ENCODE measurements around the gene PRRT1B. TPM values are rescaled to one million over a fixed set of nuclear protein-coding genes. Genes with fewer than 3 reads are reported as not detected.

The PRRT1B gene
- total and polyA plus RNA-seq, 2 experiments from 2014 or later, result 0.24 TPM; not detected in 1

- peaks cover 18% of the 10 kb centered on the region; the same call in 2 of the 3 replicates for H3K36me3 Mint-ChIP-seq (ENCODE audit: low read depth)
- ATAC-seq (no peak), DNase-seq (ENCODE audit: low spot score) (no peak)
These were observed 14.2 kb downstream of the PRRT1B start for GRCh38 chr9:131559421-131560000.

More at GRCh38 chr9:131559421-131560000, 14.2 kb downstream of the PRRT1B start:
- Mint-ChIP-seq H3K27ac (no peak overlapping the region), H3K27me3 (ENCODE audit: insufficient read depth, low read depth, poor library complexity) (peaks cover 27% of the 10 kb centered on the region), H3K4me3 (no peak overlapping the region), H3K9me3 (peaks cover 42% of the 10 kb centered on the region), H3K4me1 (peaks cover 5% of the 10 kb centered on the region; the same call in 2 of the 3 replicates)
- no peaks in the 10 kb centered on the region for H4K20me1 ChIP-seq (replicated peaks; ENCODE audit: insufficient read depth)
- H3K27ac ChIP-seq (ENCODE audit: low read depth), result no peak overlapping the region
- H3K79me2 ChIP-seq (replicated peaks; ENCODE audit: insufficient read depth), result no peaks in the 10 kb centered on the region
- no peak for TF ChIP-seq POLR2AphosphoS5 (IDR thresholded peaks at IDR 0.05; ENCODE audit: low read depth)
- TF ChIP-seq NANOG (IDR thresholded peaks at IDR 0.05; ENCODE audit: borderline replicate concordance), result no peak
- no peak for TF ChIP-seq CTCF (conservative IDR thresholded peaks at IDR 0.05; ENCODE audit: low read depth in 2 of 2)
- TF ChIP-seq REST (IDR thresholded peaks at IDR 0.05; ENCODE audit: unreplicated experiment), result no peak
- no peak for TF ChIP-seq CREB1 (CRISPR knock-in tag; IDR thresholded peaks at IDR 0.05; ENCODE audit: low read depth)
- no peak for TF ChIP-seq EZH2phosphoT487 (IDR thresholded peaks at IDR 0.05; ENCODE audit: unreplicated experiment)
- no peak for TF ChIP-seq EZH2 (IDR thresholded peaks at IDR 0.05; ENCODE audit: low read depth, unreplicated experiment)
- no peak for TF ChIP-seq STAT1 (IDR thresholded peaks at IDR 0.05; ENCODE audit: unreplicated experiment)
- TF ChIP-seq ZNF331 (CRISPR knock-in tag; IDR thresholded peaks at IDR 0.05; ENCODE audit: low read depth), result no peak
- TF ChIP-seq ZNF462 (CRISPR knock-in tag; IDR thresholded peaks at IDR 0.05), result no peak
- no peak for TF ChIP-seq ZNF114 (CRISPR knock-in tag; IDR thresholded peaks at IDR 0.05)
- TF ChIP-seq, protein P1, sequence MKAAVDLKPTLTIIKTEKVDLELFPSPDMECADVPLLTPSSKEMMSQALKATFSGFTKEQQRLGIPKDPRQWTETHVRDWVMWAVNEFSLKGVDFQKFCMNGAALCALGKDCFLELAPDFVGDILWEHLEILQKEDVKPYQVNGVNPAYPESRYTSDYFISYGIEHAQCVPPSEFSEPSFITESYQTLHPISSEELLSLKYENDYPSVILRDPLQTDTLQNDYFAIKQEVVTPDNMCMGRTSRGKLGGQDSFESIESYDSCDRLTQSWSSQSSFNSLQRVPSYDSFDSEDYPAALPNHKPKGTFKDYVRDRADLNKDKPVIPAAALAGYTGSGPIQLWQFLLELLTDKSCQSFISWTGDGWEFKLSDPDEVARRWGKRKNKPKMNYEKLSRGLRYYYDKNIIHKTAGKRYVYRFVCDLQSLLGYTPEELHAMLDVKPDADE (IDR thresholded peaks at IDR 0.05), result no peak
- TF ChIP-seq JUNB (IDR thresholded peaks at IDR 0.05; ENCODE audit: unreplicated experiment), result no peak
- H3K36me3 ChIP-seq (ENCODE audit: insufficient read depth), result no peaks in the 10 kb centered on the region
- H3K9me2 ChIP-seq (ENCODE audit: insufficient read depth), result no peaks in the 10 kb centered on the region
- H3K4me2 ChIP-seq, result no peak overlapping the region
- H3K4me3 ChIP-seq, result no peak overlapping the region
- peaks cover 19% of the 10 kb centered on the region for H3K27me3 ChIP-seq (ENCODE audit: insufficient read depth)
- H3F3A ChIP-seq (replicated peaks; ENCODE audit: low read depth), result no peaks in the 10 kb centered on the region
- H2AFZ ChIP-seq, result no peak overlapping the region
- H3K4me1 ChIP-seq (ENCODE audit: insufficient read depth), result peaks cover 3% of the 10 kb centered on the region

Data from GM23338 (cell line).